GM18951 (cell line): Measurements from ENCODE around the gene RPL36A.

Experiments
- POLR2A ChIP-seq: IDR thresholded peaks from 4 replicates; pipeline ENCODE4 v1.6.1; 2011; ENCODE audit warnings: mild to moderate bottlenecking; ENCODE audit not compliant: insufficient read length, insufficient read depth; ENCODE audit errors: extremely low read depth
- in situ Hi-C: fragments of 300-500 bp; cut with MboI; formaldehyde crosslinking; loops from one replicate; pipeline ENCODE4 v1.12.0; 2022; ENCODE audit warnings: low sequenced_read_pairs, mixed read lengths, inconsistent platforms; ENCODE audit not compliant: unreplicated experiment

Gene RPL36A

GRCh38 chrX:101407748-101408531 lies 17.1 kb downstream of the RPL36A start, which contains the start of the genes GLA and HNRNPH2:
Gene GLA (minus strand): TSS chrX:101407925. CDS start chrX:101407903, 22 bp downstream.
Gene HNRNPH2 (plus strand): TSS chrX:101408222. CDS start chrX:101411989, 3,767 bp downstream.
- TF ChIP-seq POLR2A, result peak; percentile 60
- in situ Hi-C loops, result loop anchor here (25.0 kb wide), 1 partner anchor 179 kb away; no protein-coding TSS in a partner anchor

- in situ Hi-C loops, result loop anchor here (25.0 kb wide), 1 partner anchor 179 kb away; no protein-coding TSS in a partner anchor
- no peak for TF ChIP-seq POLR2A
Observed at GRCh38 chrX:101408532-101408841, 17.7 kb downstream of the RPL36A start.

- in situ Hi-C loops, result loop anchor here (25.0 kb wide), 1 partner anchor 178 kb away; no protein-coding TSS in a partner anchor
- no peak for TF ChIP-seq POLR2A
Observed at GRCh38 chrX:101409043-101409442, 18.2 kb downstream of the RPL36A start.

GRCh38 chrX:101410461-101410860 lies 19.6 kb downstream of the RPL36A start:
- in situ Hi-C loops, result loop anchor here (10.0 to 25.0 kb wide), 2 partner anchors 177 to 384 kb away; no protein-coding TSS in a partner anchor
- TF ChIP-seq POLR2A, result no peak

- no peak for TF ChIP-seq POLR2A
- in situ Hi-C loops, result loop anchor here (10.0 to 25.0 kb wide), 2 partner anchors 175 to 383 kb away; no protein-coding TSS in a partner anchor
Observed at GRCh38 chrX:101411984-101412383, 21.2 kb downstream of the RPL36A start.

- no peak for TF ChIP-seq POLR2A
- in situ Hi-C loops, result loop anchor here (10.0 to 25.0 kb wide), 2 partner anchors 172 to 379 kb away; no protein-coding TSS in a partner anchor
Observed at GRCh38 chrX:101415180-101416145, 24.7 kb downstream of the RPL36A start.

- no peak for TF ChIP-seq POLR2A
- in situ Hi-C loops, result loop anchor here (10.0 to 25.0 kb wide), 2 partner anchors 171 to 378 kb away; no protein-coding TSS in a partner anchor
Observed at GRCh38 chrX:101416691-101417090, 25.9 kb downstream of the RPL36A start.

GRCh38 chrX:101417190-101417589 lies 26.4 kb downstream of the RPL36A start:
- TF ChIP-seq POLR2A, result no peak
- in situ Hi-C loops, result loop anchor here (10.0 to 25.0 kb wide), 2 partner anchors 170 to 378 kb away; no protein-coding TSS in a partner anchor

GRCh38 chrX:101417981-101418841 lies 27.4 kb downstream of the RPL36A start:
- in situ Hi-C loops, result loop anchor here (10.0 to 25.0 kb wide), 2 partner anchors 169 to 377 kb away; no protein-coding TSS in a partner anchor

GRCh38 chrX:101419489-101419888 lies 28.7 kb downstream of the RPL36A start:
- in situ Hi-C loops, result loop anchor here (10.0 to 25.0 kb wide), 2 partner anchors 168 to 375 kb away; no protein-coding TSS in a partner anchor
- TF ChIP-seq POLR2A, result no peak

More at GRCh38 chrX:101417981-101418841, 27.4 kb downstream of the RPL36A start:
- peak; percentile 26 for TF ChIP-seq POLR2A

- no peak for TF ChIP-seq POLR2A
- in situ Hi-C loops, result no loop called here
Observed at GRCh38 chrX:101427954-101428353, 37.1 kb downstream of the RPL36A start.

- no peak for TF ChIP-seq POLR2A
- in situ Hi-C loops, result no loop called here
Observed at GRCh38 chrX:101429934-101430333, 39.1 kb downstream of the RPL36A start.

GRCh38 chrX:101430457-101431078 lies 39.8 kb downstream of the RPL36A start:
- TF ChIP-seq POLR2A, result no peak
- in situ Hi-C loops, result no loop called here
